GM12874 (cell line): ENCODE results near the gene STN1.

ENCODE experiments used
- CTCF ChIP-seq: IDR thresholded peaks from 2 replicates; pipeline ENCODE4 v1.5.1; 2011; ENCODE audit warnings: low read depth, mild to moderate bottlenecking, control low read depth, low read length, moderate library complexity; ENCODE audit not compliant: insufficient read depth

Gene STN1

GRCh38 chr10:103930449-103930848, 12.5 kb upstream of the STN1 start:
- TF ChIP-seq CTCF, result no peak

DNA sequence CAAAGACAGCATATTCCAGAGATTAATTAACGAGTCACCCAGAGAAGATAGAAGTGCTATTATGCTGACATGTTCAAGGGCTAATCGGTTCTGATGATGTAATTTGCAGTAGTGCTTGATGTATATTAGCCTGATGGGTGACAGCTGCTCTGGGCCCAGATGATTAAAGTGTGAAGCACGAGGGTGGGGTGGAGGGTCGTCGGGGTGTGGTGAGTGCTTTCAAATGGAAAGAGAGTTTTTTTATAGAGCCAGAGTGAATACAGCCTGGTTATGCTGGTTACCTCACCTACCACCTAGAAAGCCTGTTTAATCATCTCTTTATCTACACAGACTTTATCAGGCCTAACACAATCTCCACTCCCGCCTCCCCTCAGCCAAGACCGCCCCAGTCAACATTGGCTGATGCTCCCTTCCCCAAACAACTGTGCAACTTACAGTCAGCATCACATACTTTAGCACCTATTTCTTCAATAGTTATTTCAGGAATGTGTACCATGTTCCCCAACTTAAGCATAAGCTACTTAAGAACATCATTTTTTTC, 11.5 kb upstream of the STN1 start:
- no peak for TF ChIP-seq CTCF

DNA sequence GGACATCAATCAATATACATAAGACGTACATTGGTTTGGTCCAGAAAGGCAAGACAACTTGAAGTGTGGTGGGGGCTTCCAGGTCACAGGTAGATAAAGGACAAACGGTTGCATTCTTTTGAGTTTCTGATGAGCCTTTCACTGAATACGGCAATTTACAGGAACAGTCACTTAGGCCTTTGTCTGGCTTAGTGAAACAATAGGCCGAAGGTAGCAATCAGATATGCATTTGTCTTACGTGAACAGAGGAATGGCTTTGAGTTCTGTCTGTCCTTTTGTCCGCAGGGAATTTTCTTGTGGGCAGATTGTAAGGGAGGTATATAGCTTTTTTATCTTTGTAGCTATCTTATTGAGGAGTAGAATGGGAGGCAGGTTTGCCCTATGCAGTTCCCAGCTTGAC, 10.8 kb upstream of the STN1 start:
- no peak for TF ChIP-seq CTCF

- TF ChIP-seq CTCF, result peak; percentile 18; the same call in 1 of the 2 replicates
These were observed 8.8 kb upstream of the STN1 start for GRCh38 chr10:103926722-103927319.

- TF ChIP-seq CTCF, result no peak
These were observed 7.6 kb upstream of the STN1 start for GRCh38 chr10:103925591-103925990.

DNA sequence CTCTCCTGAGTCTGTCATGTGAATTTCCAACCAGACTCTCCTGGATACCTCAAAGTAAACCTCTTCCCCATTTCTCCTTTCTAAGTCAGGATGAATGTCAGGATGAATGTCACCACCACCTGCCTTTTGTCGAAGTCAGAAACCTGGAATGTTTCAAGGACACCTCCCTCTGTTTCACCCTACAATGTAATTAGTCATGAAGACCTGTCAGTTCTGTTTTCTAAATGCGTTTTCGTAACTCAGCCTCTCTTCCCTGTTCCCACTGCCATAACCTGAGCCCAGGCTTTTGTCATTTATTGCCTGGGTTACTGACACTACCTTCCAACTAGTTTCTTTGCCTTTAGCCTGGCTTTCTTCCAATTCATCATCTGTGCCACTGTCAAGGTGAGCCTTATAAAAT, 5.5 kb upstream of the STN1 start:
- TF ChIP-seq CTCF, result no peak

DNA sequence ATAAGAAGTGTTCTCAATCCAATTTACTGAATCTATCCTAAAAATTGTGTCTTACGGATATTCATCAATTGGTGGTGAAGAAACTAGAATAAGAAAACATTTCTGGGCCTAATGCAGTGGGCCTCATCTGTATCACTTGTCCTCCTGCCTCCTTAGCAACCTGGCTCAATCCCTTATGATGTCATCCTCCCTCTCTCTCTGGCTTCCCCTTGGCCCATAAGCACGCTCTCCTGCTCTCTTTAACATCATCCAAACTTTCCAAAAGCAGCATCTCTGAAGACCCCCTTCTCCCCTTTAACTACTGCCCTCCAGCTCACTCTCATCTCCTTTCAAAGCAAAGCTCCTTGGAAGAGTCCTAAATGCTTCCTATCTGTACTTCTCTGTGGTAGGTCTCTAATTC, 4.7 kb upstream of the STN1 start:
- TF ChIP-seq CTCF, result no peak

- TF ChIP-seq CTCF, result no peak
These were observed 3.8 kb upstream of the STN1 start for GRCh38 chr10:103921750-103922195.
